Umbilical cord (tissue), 2 donors: ENCODE measurements around the gene PDP2. TPM values are rescaled to one million over a fixed set of nuclear protein-coding genes. Genes with fewer than 3 reads are reported as not detected.
A peak's percentile ranks its signal among the peaks of the same experiment; 100 is the strongest.
"Not testable (repeated sequence)": the region's sequence is repeated elsewhere in the genome, so short reads cannot be mapped to it uniquely, and the experiment has no call there.

ENCODE experiments used
- DNase-seq: peaks from one replicate; pipeline ENCODE4 v3.0.0-alpha.2; 2015; ENCODE audit warnings: low spot score
- total RNA-seq: library from RNA; depleted of rRNA; stranded (reverse); fragments of >200 nt; gene quantifications from one replicate; pipeline ENCODE4 v1.2.3, GENCODE V29; 2014; ENCODE audit warnings: low replicate concordance; ENCODE audit not compliant: insufficient read depth

PDP2 gene
- total RNA-seq, 1 donor from 2014 or later, result 16.4 TPM

- no peak for DNase-seq
Observed at GRCh38 chr16:66919569-66920298, 39.4 kb downstream of the PDP2 start.

GRCh38 chr16:66920299-66920590, 39.9 kb downstream of the PDP2 start:
- DNase-seq, result no peak

GRCh38 chr16:66920924-66921680, 40.8 kb downstream of the PDP2 start:
- DNase-seq, result no peak

GRCh38 chr16:66921729-66922450, 41.6 kb downstream of the PDP2 start:
- no peak for DNase-seq

- DNase-seq, result peak; percentile 63
Observed at GRCh38 chr16:66923247-66923731, 43.0 kb downstream of the PDP2 start.

GRCh38 chr16:66923866-66924265, 43.6 kb downstream of the PDP2 start:
- no peak for DNase-seq

- no peak for DNase-seq
Observed at GRCh38 chr16:66924527-66925321, 44.4 kb downstream of the PDP2 start.

- DNase-seq, result peak; percentile 59
Observed at GRCh38 chr16:66925322-66925840, 45.1 kb downstream of the PDP2 start, which contains the start of gene RRAD. Gene RRAD (minus strand): TSS chr16:66925535. CDS start chr16:66925179, 356 bp downstream.

- DNase-seq, result no peak
Observed at GRCh38 chr16:66926171-66926947, 46.0 kb downstream of the PDP2 start.

- no peak for DNase-seq
Observed at GRCh38 chr16:66926961-66927436, 46.7 kb downstream of the PDP2 start.

GRCh38 chr16:66927918-66928649, 47.8 kb downstream of the PDP2 start:
- DNase-seq, result no peak

- DNase-seq, result no peak
Observed at GRCh38 chr16:66928702-66929388, 48.5 kb downstream of the PDP2 start.

- no peak for DNase-seq
Observed at GRCh38 chr16:66930189-66930588, 49.9 kb downstream of the PDP2 start.

- no peak for DNase-seq
Observed at GRCh38 chr16:66931665-66932064, 51.4 kb downstream of the PDP2 start.

GRCh38 chr16:66932076-66932475, 51.8 kb downstream of the PDP2 start:
- DNase-seq, result no peak

- DNase-seq, result no peak
Observed at GRCh38 chr16:66933776-66934137, 53.4 kb downstream of the PDP2 start.

GRCh38 chr16:66934138-66934838, 54.0 kb downstream of the PDP2 start, which contains the start of gene CIAO2B:
Gene CIAO2B (minus strand): TSS chr16:66934402. CDS start chr16:66934364, 38 bp downstream.
- peak; percentile 85 for DNase-seq

GRCh38 chr16:66934839-66935313, 54.6 kb downstream of the PDP2 start:
- DNase-seq, result not testable (repeated sequence)
